ENCODE data around the gene PIGQ.

DNA sequence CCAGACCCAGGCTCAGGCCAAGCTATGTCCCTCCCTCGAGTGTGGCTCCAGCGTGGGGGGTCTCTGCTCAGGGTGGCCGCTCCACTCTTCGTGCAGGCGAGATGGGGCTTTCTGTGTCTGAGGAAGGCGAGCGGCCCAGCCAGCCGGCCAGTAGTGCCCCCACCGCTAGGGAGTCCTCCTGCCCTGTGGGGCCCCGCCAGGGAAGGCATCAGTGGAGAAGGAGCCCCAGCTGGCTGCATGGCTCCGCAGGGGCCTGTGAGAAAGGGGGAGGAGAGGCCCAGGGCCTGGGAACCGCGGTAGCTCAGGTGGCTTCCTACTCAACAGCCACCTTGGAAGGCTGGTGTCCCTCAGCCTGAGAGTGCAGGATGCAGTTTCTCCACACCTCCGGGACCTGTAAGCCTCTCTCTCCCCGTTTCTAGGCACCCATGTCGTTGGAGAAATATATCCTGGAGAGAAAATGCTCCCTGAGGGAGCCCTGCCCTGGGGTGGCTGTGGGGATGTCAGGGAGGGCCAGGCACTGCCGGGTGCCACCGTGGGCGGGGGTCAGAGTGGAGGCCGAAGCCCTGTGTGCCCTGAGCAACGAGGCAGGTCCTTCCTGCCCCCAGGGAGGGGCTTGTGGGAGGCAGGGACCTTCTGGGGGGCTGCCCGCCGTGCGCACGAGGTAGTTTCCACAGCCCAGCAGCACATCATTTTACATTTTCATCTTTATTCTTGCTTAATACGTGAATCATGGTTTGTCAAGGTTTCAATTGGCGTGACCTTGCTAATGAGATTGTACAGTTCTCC lies 3.3 kb downstream of the PIGQ start:
- no peak for TF ChIP-seq GATA2 (IDR thresholded peaks at IDR 0.05; ENCODE audit: low read depth, low read length)
- TF ChIP-seq GATA3 (IDR thresholded peaks at IDR 0.05; ENCODE audit: low read depth, low read length): no peak

All from SH-SY5Y (cell line).